ENCODE data around the gene FMN2. TPM values are rescaled to one million over a fixed set of nuclear protein-coding genes. Genes with fewer than 3 reads are reported as not detected.

The FMN2 gene
- total RNA-seq, 1 donor from 2014 or later = 3.5 TPM

GRCh38 chr1:240338837-240339236 lies 247.2 kb downstream of the FMN2 start:
- DNase-seq (ENCODE audit: low spot score) = no peak
- no peaks in the 10 kb centered on the region for H3K9me3 Mint-ChIP-seq (ENCODE audit: low read depth)
- H3K4me1 Mint-ChIP-seq (ENCODE audit: low read depth) = peaks cover 19% of the 10 kb centered on the region
- no peak for TF ChIP-seq CTCF (IDR thresholded peaks at IDR 0.05)
- no peaks in the 10 kb centered on the region for H3K36me3 Mint-ChIP-seq (ENCODE audit: low read depth)
- no peak overlapping the region for H3K27ac Mint-ChIP-seq (ENCODE audit: unreplicated experiment)
- H3K27me3 Mint-ChIP-seq (ENCODE audit: low read depth) = no peaks in the 10 kb centered on the region
- no peak overlapping the region for H3K4me3 Mint-ChIP-seq (ENCODE audit: unreplicated experiment)

- no peak overlapping the region for H3K27ac Mint-ChIP-seq (ENCODE audit: unreplicated experiment)
- no peaks in the 10 kb centered on the region for H3K9me3 Mint-ChIP-seq (ENCODE audit: low read depth)
- no peak for TF ChIP-seq CTCF (IDR thresholded peaks at IDR 0.05)
- H3K27me3 Mint-ChIP-seq (ENCODE audit: low read depth) = no peaks in the 10 kb centered on the region
- H3K4me3 Mint-ChIP-seq (ENCODE audit: unreplicated experiment) = no peak overlapping the region
- H3K4me1 Mint-ChIP-seq (ENCODE audit: low read depth) = peaks cover 24% of the 10 kb centered on the region
- DNase-seq (ENCODE audit: low spot score) = no peak
- H3K36me3 Mint-ChIP-seq (ENCODE audit: low read depth) = no peaks in the 10 kb centered on the region
These were observed 249.9 kb downstream of the FMN2 start for GRCh38 chr1:240341365-240342250.

- peaks cover 24% of the 10 kb centered on the region for H3K4me1 Mint-ChIP-seq (ENCODE audit: low read depth)
- no peak for DNase-seq (ENCODE audit: low spot score)
- H3K27me3 Mint-ChIP-seq (ENCODE audit: low read depth) = no peaks in the 10 kb centered on the region
These were observed 250.6 kb downstream of the FMN2 start for GRCh38 chr1:240342251-240342625.

GRCh38 chr1:240343045-240343444 lies 251.4 kb downstream of the FMN2 start:
- no peaks in the 10 kb centered on the region for H3K9me3 Mint-ChIP-seq (ENCODE audit: low read depth)
- no peak overlapping the region for H3K27ac Mint-ChIP-seq (ENCODE audit: unreplicated experiment)
- TF ChIP-seq CTCF (IDR thresholded peaks at IDR 0.05) = no peak
- no peaks in the 10 kb centered on the region for H3K36me3 Mint-ChIP-seq (ENCODE audit: low read depth)
- H3K4me3 Mint-ChIP-seq (ENCODE audit: unreplicated experiment) = no peak overlapping the region
- H3K27me3 Mint-ChIP-seq (ENCODE audit: low read depth) = no peaks in the 10 kb centered on the region
- DNase-seq (ENCODE audit: low spot score) = no peak
- H3K4me1 Mint-ChIP-seq (ENCODE audit: low read depth) = peaks cover 16% of the 10 kb centered on the region

More at GRCh38 chr1:240342251-240342625, 250.6 kb downstream of the FMN2 start:
- H3K4me3 Mint-ChIP-seq (ENCODE audit: unreplicated experiment) = no peak overlapping the region
- H3K36me3 Mint-ChIP-seq (ENCODE audit: low read depth) = no peaks in the 10 kb centered on the region
- no peak for TF ChIP-seq CTCF (IDR thresholded peaks at IDR 0.05)
- H3K27ac Mint-ChIP-seq (ENCODE audit: unreplicated experiment) = no peak overlapping the region
- H3K9me3 Mint-ChIP-seq (ENCODE audit: low read depth) = no peaks in the 10 kb centered on the region

GRCh38 chr1:240343966-240344365 lies 252.3 kb downstream of the FMN2 start:
- H3K36me3 Mint-ChIP-seq (ENCODE audit: low read depth) = no peaks in the 10 kb centered on the region
- H3K27ac Mint-ChIP-seq (ENCODE audit: unreplicated experiment) = no peak overlapping the region
- no peak overlapping the region for H3K4me3 Mint-ChIP-seq (ENCODE audit: unreplicated experiment)
- TF ChIP-seq CTCF (IDR thresholded peaks at IDR 0.05) = no peak
- no peaks in the 10 kb centered on the region for H3K9me3 Mint-ChIP-seq (ENCODE audit: low read depth)
- DNase-seq (ENCODE audit: low spot score) = no peak
- peaks cover 11% of the 10 kb centered on the region for H3K4me1 Mint-ChIP-seq (ENCODE audit: low read depth)
- no peaks in the 10 kb centered on the region for H3K27me3 Mint-ChIP-seq (ENCODE audit: low read depth)
